ENCODE measurements around the gene PRKAR2B.

DNA sequence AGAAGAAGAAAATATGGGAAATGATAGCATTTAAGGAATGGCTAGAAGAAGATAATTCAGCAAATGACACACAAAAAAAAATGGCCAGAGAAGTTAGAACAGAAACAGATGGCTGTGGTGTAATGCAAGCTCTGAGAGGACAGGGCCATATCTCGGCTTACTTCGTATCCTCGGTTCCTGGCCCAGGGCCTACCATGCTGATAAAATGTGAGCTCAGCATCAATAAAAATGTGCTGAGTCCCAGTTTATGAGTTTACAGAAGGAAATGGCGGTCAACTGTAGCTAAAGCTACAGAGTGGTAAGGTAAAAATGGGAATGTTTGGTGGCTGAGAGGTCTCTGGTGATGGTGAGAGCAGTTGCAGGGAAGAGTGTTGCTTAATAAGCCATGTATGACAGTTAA is 165.1 kb downstream of the PRKAR2B start:
- no peak for TF ChIP-seq CTCF (IDR thresholded peaks at IDR 0.05)
- TF ChIP-seq POLR2A (IDR thresholded peaks at IDR 0.05): no peak

All from uterus (tissue), 2 donors.